ENCODE data around the gene SLC4A7.

GRCh38 chr3:27325419-27325818 lies 158.8 kb downstream of the SLC4A7 start:
- TF ChIP-seq CTCF (IDR thresholded peaks at IDR 0.05 in 4 of 5, conservative IDR thresholded peaks at IDR 0.05 in 1 of 5) (no peak), POLR2A (IDR thresholded peaks at IDR 0.05) (no peak)

All from gastrocnemius medialis (tissue), 4 donors.